Measurements from ENCODE around the gene DHDDS. TPM values are rescaled to one million over a fixed set of nuclear protein-coding genes. Genes with fewer than 3 reads are reported as not detected.

DHDDS gene
- total and polyA plus RNA-seq, 2 of the 13 experiments (the other 11 are each of a cell fraction or from before 2014, with no cell fraction given): 18.9 to 28.3 TPM

- no TSS peak for BruUV-seq (replicated peaks)
- in situ Hi-C loops (cut with HindIII; ENCODE audit: extremely low pct_ligation_motif_present, low pct_unique_long_range_greater_than_20kb): no loop called here
- 0% methylated on average over 12 of the region's 74 CpGs for WGBS (ENCODE audit: low lambda C conversion rate)
- no peaks in the 10 kb centered on the region for H3K9me3 ChIP-seq (ENCODE audit: low read length)
- no peaks in the 10 kb centered on the region; a peak in 1 of 5 replicates for H3K27me3 ChIP-seq (ENCODE audit: control insufficient read depth in 1 of 2, insufficient read depth in 2 of 2, low read length in 2 of 2)
- H3K4me3 ChIP-seq (replicated peaks in 1 of 3; ENCODE audit: insufficient read depth in 1 of 3, low read depth in 2 of 3, low read length in 3 of 3): peak overlapping the region; percentile 63 to 81 (median 70)
- peaks cover 12% of the 10 kb centered on the region for H3K4me1 ChIP-seq (ENCODE audit: insufficient read depth, low read length)
- H3K9ac ChIP-seq (ENCODE audit: insufficient read depth, low read depth, low read length): peak overlapping the region; percentile 61
- FAIRE-seq: no peak
- no peaks in the 10 kb centered on the region for H4K20me1 ChIP-seq (ENCODE audit: insufficient read depth, low read length)
- peak overlapping the region; percentile 79 for H3K27ac ChIP-seq (ENCODE audit: extremely low read length, insufficient read depth, low read length)
- DNase-seq (ENCODE audit: low spot score): peak; percentile 52
- POLR2A ChIA-PET: interaction anchor here (0.9 to 2.9 kb wide), 18 partner anchors 8 to 413 kb away, joined by 3 to 41 read pairs (median 6); partner anchors contain the start of genes DHDDS, HMGN2, NR0B2 and PIGV
- no peaks in the 10 kb centered on the region for H3K79me2 ChIP-seq (ENCODE audit: insufficient read depth, low read length)
- intact Hi-C loops (cut with micrococcal nuclease; ENCODE audit: unreplicated experiment): loop anchor here (1.0 kb wide), 1 partner anchor 31 kb away; no protein-coding TSS in a partner anchor
- H3K36me3 ChIP-seq (replicated peaks in 1 of 2; ENCODE audit: control insufficient read depth in 1 of 2, insufficient read depth in 2 of 2, low read length in 2 of 2): no peaks in the 10 kb centered on the region
- CTCF ChIA-PET (ENCODE audit: low intra/inter-chr PET ratio, low total read pairs): interaction anchor here (1.5 to 2.1 kb wide), 2 partner anchors 30 to 97 kb away, joined by 4 to 13 read pairs; no protein-coding TSS in a partner anchor
- H3K4me2 ChIP-seq (ENCODE audit: low read depth, low read length): peak overlapping the region; percentile 79
- ATAC-seq: peak; percentile 83
- H2AFZ ChIP-seq (ENCODE audit: low read length): no peak overlapping the region
- TF ChIP-seq ZNF382 (CRISPR knock-in tag; IDR thresholded peaks at IDR 0.05; ENCODE audit: borderline replicate concordance) (no peak), ATF4 (CRISPR knock-in tag; IDR thresholded peaks at IDR 0.05) (peak in 1 of 2 experiments; percentile 40; a peak in 2 of 4 replicates), FLYWCH1 (CRISPR knock-in tag; IDR thresholded peaks at IDR 0.05) (no peak), ELK4 (CRISPR knock-in tag; IDR thresholded peaks at IDR 0.05; ENCODE audit: borderline replicate concordance) (no peak), POLR2AphosphoS5 (IDR thresholded peaks at IDR 0.05; ENCODE audit: low read depth, low read length) (no peak; the same call in 1 of the 2 replicates), CEBPG (CRISPR knock-in tag; IDR thresholded peaks at IDR 0.05) (peak; percentile 33; the same call in 1 of the 2 replicates), ETV5 (CRISPR knock-in tag; IDR thresholded peaks at IDR 0.05; ENCODE audit: borderline replicate concordance) (0 out of 2 replicates have a peak, but pooled peaks have one; percentile 49), GATAD2A (CRISPR knock-in tag; IDR thresholded peaks at IDR 0.05) (peak; percentile 47; the same call in 1 of the 2 replicates), ISL2 (CRISPR knock-in tag; IDR thresholded peaks at IDR 0.05) (no peak; the same call in 1 of the 2 replicates), HOXA5 (CRISPR knock-in tag; IDR thresholded peaks at IDR 0.05) (peak; percentile 56; the same call in 1 of the 2 replicates), YEATS4 (CRISPR knock-in tag; IDR thresholded peaks at IDR 0.05; ENCODE audit: borderline replicate concordance) (no peak), ZNF383 (CRISPR knock-in tag; IDR thresholded peaks at IDR 0.05; ENCODE audit: borderline replicate concordance) (no peak), ZBTB3 (CRISPR knock-in tag; IDR thresholded peaks at IDR 0.05; ENCODE audit: borderline replicate concordance, low read depth) (no peak), ZHX1 (CRISPR knock-in tag; IDR thresholded peaks at IDR 0.05; ENCODE audit: low read depth) (no peak; the same call in 1 of the 2 replicates), ZNF276 (CRISPR knock-in tag; IDR thresholded peaks at IDR 0.05; ENCODE audit: low read depth) (no peak; the same call in 1 of the 2 replicates), MATR3 (CRISPR knock-in tag; IDR thresholded peaks at IDR 0.05) (no peak), ZNF326 (CRISPR knock-in tag; IDR thresholded peaks at IDR 0.05; ENCODE audit: borderline replicate concordance) (no peak)
These were observed 68.5 kb downstream of the DHDDS start for GRCh38 chr1:26500488-26501175.
